GM20000 (cell line): ENCODE results near the gene CMSS1.

Source experiments
- DNase-seq: peaks from one replicate; pipeline ENCODE4 v3.0.0; 2012; ENCODE audit warnings: low spot score
- TF ChIP-seq, protein P1 (sequence below): IDR thresholded peaks from 2 replicates; pipeline ENCODE4 v1.5.1; 2012; ENCODE audit warnings: mild to moderate bottlenecking, control low read depth; ENCODE audit errors: extremely low read depth, missing control alignments

Gene CMSS1

DNA sequence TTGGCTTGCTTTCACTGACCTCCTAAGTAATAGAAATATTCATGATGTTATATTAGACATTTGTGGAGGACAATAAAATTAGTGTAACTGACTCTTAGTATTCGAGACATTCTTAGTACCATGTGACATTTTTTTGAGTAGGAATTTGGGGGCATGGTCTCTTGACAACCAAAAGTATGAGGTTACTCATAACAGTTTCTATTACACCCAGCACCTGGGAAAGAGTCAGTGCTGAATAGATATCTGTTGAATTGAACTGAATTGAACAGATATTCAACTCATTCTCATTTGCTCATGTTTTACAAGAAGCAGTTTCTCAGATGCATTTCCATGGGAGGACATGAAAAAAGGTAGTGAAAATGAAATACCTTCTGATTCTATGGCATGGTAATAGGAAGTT is 84.4 kb downstream of the CMSS1 start:
- TF ChIP-seq, protein P1, sequence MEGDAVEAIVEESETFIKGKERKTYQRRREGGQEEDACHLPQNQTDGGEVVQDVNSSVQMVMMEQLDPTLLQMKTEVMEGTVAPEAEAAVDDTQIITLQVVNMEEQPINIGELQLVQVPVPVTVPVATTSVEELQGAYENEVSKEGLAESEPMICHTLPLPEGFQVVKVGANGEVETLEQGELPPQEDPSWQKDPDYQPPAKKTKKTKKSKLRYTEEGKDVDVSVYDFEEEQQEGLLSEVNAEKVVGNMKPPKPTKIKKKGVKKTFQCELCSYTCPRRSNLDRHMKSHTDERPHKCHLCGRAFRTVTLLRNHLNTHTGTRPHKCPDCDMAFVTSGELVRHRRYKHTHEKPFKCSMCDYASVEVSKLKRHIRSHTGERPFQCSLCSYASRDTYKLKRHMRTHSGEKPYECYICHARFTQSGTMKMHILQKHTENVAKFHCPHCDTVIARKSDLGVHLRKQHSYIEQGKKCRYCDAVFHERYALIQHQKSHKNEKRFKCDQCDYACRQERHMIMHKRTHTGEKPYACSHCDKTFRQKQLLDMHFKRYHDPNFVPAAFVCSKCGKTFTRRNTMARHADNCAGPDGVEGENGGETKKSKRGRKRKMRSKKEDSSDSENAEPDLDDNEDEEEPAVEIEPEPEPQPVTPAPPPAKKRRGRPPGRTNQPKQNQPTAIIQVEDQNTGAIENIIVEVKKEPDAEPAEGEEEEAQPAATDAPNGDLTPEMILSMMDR: no peak
- no peak for DNase-seq

DNA sequence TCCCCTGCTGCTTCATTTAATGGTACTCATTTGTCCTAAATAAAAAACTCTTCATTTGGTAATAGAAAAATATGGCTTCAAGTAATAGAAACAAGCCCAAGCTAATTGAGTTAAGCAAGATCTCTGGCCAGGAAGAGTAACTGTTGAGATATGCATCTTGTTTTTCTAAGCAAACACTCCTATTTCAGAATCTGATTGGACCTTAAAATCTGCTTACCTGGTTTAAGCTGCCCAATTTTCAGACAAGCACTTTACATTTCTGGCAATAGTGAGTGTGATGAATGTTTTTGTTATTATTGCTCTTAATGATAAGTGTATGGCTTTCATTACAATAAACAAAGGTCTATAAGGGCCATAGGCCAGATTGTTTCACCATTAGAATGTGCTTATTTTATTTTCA is 86.2 kb downstream of the CMSS1 start:
- no peak for DNase-seq
- TF ChIP-seq, protein P1: no peak

DNA sequence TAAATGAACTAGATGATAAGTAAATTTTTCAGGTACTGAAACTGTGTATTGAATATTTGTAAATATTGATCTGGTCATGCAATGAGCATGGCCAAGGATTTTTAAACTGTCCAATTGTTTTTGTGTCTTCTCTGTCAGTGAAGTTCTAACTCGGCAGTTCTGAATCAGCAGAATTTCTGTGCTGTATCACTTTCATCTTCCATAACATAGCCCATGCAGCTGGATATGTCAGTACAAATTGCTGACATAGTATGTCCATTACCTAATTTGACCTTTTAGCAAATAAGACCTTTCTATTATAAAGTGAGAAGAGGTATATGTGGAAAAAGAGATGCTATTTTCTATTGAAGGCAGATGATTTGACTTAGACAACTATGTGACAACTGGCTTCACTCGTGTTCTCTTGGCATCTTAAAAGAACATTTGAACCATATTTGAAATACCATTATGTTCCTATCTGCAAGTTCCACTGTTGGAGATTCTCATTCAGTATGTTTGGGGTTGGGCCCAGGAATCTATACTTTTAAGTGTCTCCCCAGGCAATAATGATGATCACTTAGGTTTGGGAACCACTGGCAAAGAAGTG is 90.4 kb downstream of the CMSS1 start:
- TF ChIP-seq, protein P1: no peak
- DNase-seq: no peak

DNA sequence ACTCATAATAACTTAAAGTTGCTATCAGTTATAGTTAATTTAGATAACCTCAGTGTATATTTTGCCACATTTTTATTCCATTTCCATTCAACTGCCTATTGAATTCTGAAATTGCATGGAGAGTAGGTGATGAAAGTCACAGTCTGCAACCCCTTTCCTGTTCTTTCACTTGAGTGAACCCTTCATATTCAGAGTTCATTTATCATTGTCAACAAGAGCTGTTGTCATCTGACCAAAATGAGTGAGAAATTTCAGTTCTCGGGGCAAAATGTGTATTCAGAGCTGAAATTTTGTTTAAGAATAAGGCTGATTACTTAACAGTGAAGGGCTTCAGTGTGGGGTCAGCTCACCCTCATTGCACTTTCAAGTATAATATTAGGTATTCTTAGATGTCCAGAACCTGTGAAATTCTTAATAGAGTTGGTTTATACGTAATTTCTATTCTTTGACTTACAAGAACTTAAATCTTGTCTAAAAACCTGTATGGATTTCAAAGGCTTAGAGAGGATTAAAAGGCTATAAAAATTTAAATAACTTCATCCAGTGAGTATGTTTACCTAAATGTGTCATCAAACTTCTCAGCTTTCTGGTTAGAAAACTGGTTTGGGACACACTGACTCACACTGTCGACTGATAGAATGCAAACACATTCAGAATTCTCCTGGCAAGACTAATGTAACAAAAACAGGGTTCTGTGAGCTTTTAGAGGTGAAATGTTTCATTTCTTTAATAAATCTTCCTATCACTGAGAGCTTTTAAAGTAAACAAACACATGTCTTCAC is 92.2 kb downstream of the CMSS1 start:
- DNase-seq: no peak
- TF ChIP-seq, protein P1: no peak

DNA sequence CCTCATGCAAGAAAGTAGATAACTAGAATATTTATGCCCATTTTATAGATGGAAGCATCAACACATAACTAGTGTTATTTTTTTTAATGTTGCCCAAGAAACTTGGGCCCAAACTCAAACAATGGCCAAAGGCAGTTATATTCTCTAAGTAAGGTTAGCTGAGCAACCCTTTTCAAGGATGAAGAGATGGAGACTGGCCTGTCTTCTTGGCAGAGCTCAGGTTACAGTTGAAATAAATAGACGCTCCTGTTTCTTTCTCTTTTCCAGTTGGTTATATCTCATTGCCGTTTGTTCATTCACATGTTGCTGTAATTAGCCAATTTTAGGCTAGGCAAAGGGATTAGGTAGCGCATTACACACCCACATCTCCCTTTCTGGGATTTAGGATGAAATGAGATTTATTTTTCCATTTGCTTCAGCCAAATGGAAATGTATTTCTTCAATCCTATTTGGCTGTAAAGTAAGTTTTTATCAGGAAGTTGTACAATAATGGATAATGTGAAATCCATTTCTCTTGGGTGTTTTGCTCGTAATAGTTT is 93.2 kb downstream of the CMSS1 start:
- no peak for DNase-seq

DNA sequence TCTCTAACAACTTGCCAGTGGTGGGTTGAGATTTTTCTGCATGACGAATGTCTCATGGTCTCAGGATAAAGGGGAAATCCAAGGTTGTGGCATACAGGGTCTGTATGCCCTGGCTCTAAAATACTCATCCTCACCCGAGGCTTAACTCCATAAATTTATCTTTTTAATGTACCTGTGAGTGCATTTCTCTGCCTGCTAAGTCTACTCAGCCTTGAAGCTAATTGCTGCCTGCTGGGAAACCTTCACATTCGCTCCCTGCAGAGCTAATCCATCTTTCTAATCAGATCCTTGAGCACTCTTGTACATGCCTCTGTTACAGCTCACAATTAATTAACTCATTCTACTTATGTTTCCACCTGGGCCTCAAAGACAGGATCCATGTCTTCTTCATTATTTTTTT is 93.8 kb downstream of the CMSS1 start:
- TF ChIP-seq, protein P1: no peak
- no peak for DNase-seq

More for the DNA sequence above, 93.2 kb downstream of the CMSS1 start:
- TF ChIP-seq, protein P1: no peak

DNA sequence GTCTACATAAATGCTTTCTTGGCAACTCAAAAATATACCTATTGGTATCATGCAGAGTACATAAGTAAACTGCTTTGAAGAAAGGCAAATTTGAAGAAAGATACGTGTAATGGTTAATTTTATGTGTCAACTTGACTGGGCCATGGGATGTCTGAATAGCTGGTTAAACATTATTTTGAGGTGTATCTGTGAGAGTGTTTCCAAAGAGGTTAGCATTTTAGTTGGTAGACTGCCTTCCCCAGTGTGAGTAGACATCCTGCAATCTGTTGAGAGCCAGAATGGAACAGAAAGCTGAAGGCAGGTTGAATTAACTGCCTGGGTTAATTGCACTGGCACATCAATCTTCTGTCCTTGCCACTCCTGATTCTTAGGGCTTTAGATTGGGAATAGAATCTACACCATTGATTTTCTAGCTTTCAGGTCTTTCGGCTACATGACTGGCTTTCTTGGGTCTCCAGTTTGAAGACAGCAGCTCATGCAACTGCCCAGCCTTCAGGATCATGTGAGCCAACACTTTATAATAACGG is 98.3 kb downstream of the CMSS1 start:
- TF ChIP-seq, protein P1: no peak
- no peak for DNase-seq
